Measurements from ENCODE around the gene MICB. TPM values are rescaled to one million over a fixed set of nuclear protein-coding genes. Genes with fewer than 3 reads are reported as not detected.
"Not testable (repeated sequence)": the region's sequence is repeated elsewhere in the genome, so short reads cannot be mapped to it uniquely, and the experiment has no call there.

Gene MICB
- total and polyA plus RNA-seq, 2 donors (not counting 1 experiment from before 2014, with no cell fraction given): 24.2 to 30.9 TPM

- Histone ChIP-seq H3K4me2 (replicated peaks; ENCODE audit: low read depth, low read length, poor library complexity, severe bottlenecking) (no peak overlapping the region), H3K9me3 (ENCODE audit: control extremely low read depth in 1 of 3, control insufficient read depth in 2 of 3, insufficient read depth in 1 of 3, low read length in 2 of 3) (no peaks in the 10 kb centered on the region), H3K4me3 (ENCODE audit: control extremely low read depth in 1 of 5, extremely low read depth in 1 of 5, insufficient read depth in 1 of 5, low read depth in 2 of 5, low read length in 4 of 5) (no peak overlapping the region), H3K27ac (ENCODE audit: low read length in 2 of 2) (no peak overlapping the region), H3K36me3 (replicated peaks in 1 of 2; ENCODE audit: control extremely low read depth in 1 of 2, control insufficient read depth in 1 of 2, extremely low read depth in 1 of 2, insufficient read depth in 2 of 2, low read length in 1 of 2) (no peaks in the 10 kb centered on the region), H3K4me1 (ENCODE audit: control insufficient read depth in 2 of 2, insufficient read depth in 2 of 2, low read length in 2 of 2) (peaks cover 16 to 23% of the 10 kb centered on the region in 2 donors), H3K27me3 (replicated peaks in 1 of 4; ENCODE audit: control extremely low read depth in 1 of 4, control insufficient read depth in 3 of 4, insufficient read depth in 4 of 4, low read length in 3 of 4) (no peaks in the 10 kb centered on the region), H3K79me2 (ENCODE audit: control insufficient read depth, insufficient read depth, low read length) (peaks cover 51% of the 10 kb centered on the region), H2AFZ (ENCODE audit: insufficient read depth, low read depth, low read length, poor library complexity, severe bottlenecking) (no peak overlapping the region), H3K9ac (ENCODE audit: low read length) (no peak overlapping the region), H4K20me1 (ENCODE audit: control insufficient read depth, insufficient read depth, low read length, poor library complexity, severe bottlenecking) (peaks cover 10% of the 10 kb centered on the region)
- 85% methylated on average over 10 of the region's 16 CpGs for WGBS (ENCODE audit: insufficient coverage)
- DNase-seq (no peak), ATAC-seq (ENCODE audit: low read depth) (no peak)
- intact Hi-C loops (cut with micrococcal nuclease): loop anchor here (2.0 to 10.0 kb wide), 3 partner anchors 93 to 705 kb away; partner anchors contain the start of genes GPSM3, NEU1 and PBX2
- POLR2A ChIA-PET: no interaction called here
- H3K4me1 Mint-ChIP-seq: peaks cover 21% of the 10 kb centered on the region
- CTCF ChIA-PET: interaction anchor here (1.2 to 1.3 kb wide), 2 partner anchors 48 to 90 kb away, joined by 3 read pairs; no protein-coding TSS in a partner anchor
- no peak overlapping the region for H3K4me3 Mint-ChIP-seq
- no peak overlapping the region for H3K27ac Mint-ChIP-seq
- no peaks in the 10 kb centered on the region for H3K27me3 Mint-ChIP-seq
- H3K9me3 Mint-ChIP-seq (ENCODE audit: insufficient read depth): no peaks in the 10 kb centered on the region
- TF ChIP-seq CTCF (IDR thresholded peaks at IDR 0.05) (no peak), EZH2 (IDR thresholded peaks at IDR 0.05; ENCODE audit: borderline replicate concordance, insufficient read depth, low read depth, low read length, poor library complexity, severe bottlenecking) (no peak)
These were observed 7.7 kb upstream of the MICB start for GRCh38 chr6:31490115-31490873.

DNA sequence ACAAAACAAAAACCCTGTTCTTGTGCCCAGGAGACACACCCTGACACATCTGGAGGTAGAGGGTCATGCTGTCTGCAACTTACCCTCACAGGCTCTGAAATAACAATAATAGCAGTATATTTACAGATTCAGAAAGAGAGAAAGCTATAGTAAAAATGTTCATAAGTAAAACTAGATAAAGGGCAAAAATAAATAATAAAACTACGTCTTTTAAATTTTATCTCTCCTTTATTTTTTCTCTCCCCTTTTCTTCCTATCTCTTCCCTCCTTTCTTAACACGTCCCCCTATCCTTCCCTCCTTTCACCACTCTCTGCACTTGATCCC lies 4.4 kb upstream of the MICB start:
- H3K9me3 Mint-ChIP-seq (ENCODE audit: insufficient read depth); H3K27me3 Mint-ChIP-seq; DNase-seq; ATAC-seq (ENCODE audit: low read depth); H3K9me3 ChIP-seq (ENCODE audit: control extremely low read depth in 1 of 3, control insufficient read depth in 2 of 3, insufficient read depth in 1 of 3, low read length in 2 of 3); H3K27me3 ChIP-seq (replicated peaks in 1 of 4; ENCODE audit: control extremely low read depth in 1 of 4, control insufficient read depth in 3 of 4, insufficient read depth in 4 of 4, low read length in 3 of 4); H3K36me3 ChIP-seq (replicated peaks in 1 of 2; ENCODE audit: control extremely low read depth in 1 of 2, control insufficient read depth in 1 of 2, extremely low read depth in 1 of 2, insufficient read depth in 2 of 2, low read length in 1 of 2): not testable (repeated sequence)
- Histone ChIP-seq H3K4me2 (replicated peaks; ENCODE audit: low read depth, low read length, poor library complexity, severe bottlenecking) (peak overlapping the region; percentile 93), H2AFZ (ENCODE audit: insufficient read depth, low read depth, low read length, poor library complexity, severe bottlenecking) (peak overlapping the region; percentile 87), H4K20me1 (ENCODE audit: control insufficient read depth, insufficient read depth, low read length, poor library complexity, severe bottlenecking) (peaks cover 18% of the 10 kb centered on the region), H3K9ac (ENCODE audit: low read length) (peak overlapping the region; percentile 78), H3K4me1 (ENCODE audit: control insufficient read depth in 2 of 2, insufficient read depth in 2 of 2, low read length in 2 of 2) (peaks cover 36 to 48% of the 10 kb centered on the region in 2 donors), H3K27ac (ENCODE audit: low read length in 2 of 2) (peak overlapping the region; percentile 74 to 80), H3K79me2 (ENCODE audit: control insufficient read depth, insufficient read depth, low read length) (peaks cover 80% of the 10 kb centered on the region), H3K4me3 (ENCODE audit: control extremely low read depth in 1 of 5, extremely low read depth in 1 of 5, insufficient read depth in 1 of 5, low read depth in 2 of 5, low read length in 4 of 5) (peak overlapping the region; percentile 76 to 91 (median 85))
- peak overlapping the region; percentile 89 for H3K27ac Mint-ChIP-seq
- peak overlapping the region; percentile 83 for H3K4me3 Mint-ChIP-seq
- H3K4me1 Mint-ChIP-seq: peaks cover 41% of the 10 kb centered on the region
- 0% methylated on average over 1 of the region's 2 CpGs for WGBS (ENCODE audit: insufficient coverage)
- ChIA-PET CTCF (interaction anchor here (0.7 to 4.1 kb wide), 8 partner anchors 48 to 336 kb away, joined by 3 to 57 read pairs (median 4); partner anchors contain the start of genes ATP6V1G2 and DDX39B), POLR2A (interaction anchor here (0.5 to 1.2 kb wide), 2 partner anchors 23 to 55 kb away, joined by 3 to 5 read pairs; no protein-coding TSS in a partner anchor)
- intact Hi-C loops (cut with micrococcal nuclease): loop anchor here (1.0 to 10.0 kb wide), 4 partner anchors 105 to 701 kb away; partner anchors contain the start of genes GPSM3, NEU1 and PBX2
